Measurements from ENCODE around the gene PTPRN2. TPM values are rescaled to one million over a fixed set of nuclear protein-coding genes. Genes with fewer than 3 reads are reported as not detected.

PTPRN2 gene
- total and polyA plus RNA-seq, 2 of the 8 experiments (the other 6 are each of a cell fraction or from before 2014, with no cell fraction given): 2.6 to 4.5 TPM

- no peak overlapping the region for H3K18ac ChIP-seq (ENCODE audit: extremely low read depth, low read length)
- H3K79me1 ChIP-seq (ENCODE audit: low read depth, low read length): no peaks in the 10 kb centered on the region
- H2BK15ac ChIP-seq (ENCODE audit: low read length): no peak overlapping the region
- no peak overlapping the region for H2BK20ac ChIP-seq (ENCODE audit: low read length)
- H3K23me2 ChIP-seq (ENCODE audit: low read depth, low read length): no peaks in the 10 kb centered on the region
- no peak overlapping the region for H2BK5ac ChIP-seq (ENCODE audit: low read depth, low read length)
- H3K23ac ChIP-seq (ENCODE audit: insufficient read length): no peak overlapping the region
- no peak overlapping the region for H4K5ac ChIP-seq (ENCODE audit: insufficient read length, low read depth, low read length)
- 91% methylated on average over 12 of the region's 12 CpGs; no CpG with 5 or more reads in 1 of the 2 experiments for whole genome bisulfite sequencing, 2 experiments (ENCODE audit: extremely low coverage in 1 of 2, insufficient coverage in 1 of 2, insufficient read length in 1 of 2, insufficient replicate concordance in 2 of 2, low coverage in 1 of 2, low lambda C conversion rate in 2 of 2, missing lambda C conversion rate in 1 of 2)
- no peaks in the 10 kb centered on the region for H3K79me2 ChIP-seq (ENCODE audit: control insufficient read depth in 1 of 2, insufficient read depth in 2 of 2, low read length in 2 of 2)
- no peak overlapping the region for H3K56ac ChIP-seq (replicated peaks; ENCODE audit: insufficient read length, low read depth, low read length)
- no peak overlapping the region for H2AK5ac ChIP-seq (ENCODE audit: low read depth, low read length)
- DNase-seq (ENCODE audit: low read depth in 1 of 2, low spot score in 2 of 2): no peak
- H3K9me3 ChIP-seq (ENCODE audit: insufficient read depth in 2 of 2, low read depth in 1 of 2, low read length in 1 of 2): peaks cover 8 to 11% of the 10 kb centered on the region in 2 experiments; a peak in 1 of 4 replicates
- no peak overlapping the region for H4K8ac ChIP-seq (ENCODE audit: extremely low read depth, insufficient read depth, low read length)
- H3K9ac ChIP-seq (replicated peaks in 1 of 4; ENCODE audit: extremely low read depth in 1 of 4, low read depth in 3 of 4, low read length in 3 of 4): no peak overlapping the region
- FAIRE-seq: no peak
- peaks cover 0 to 2% of the 10 kb centered on the region in 2 experiments for H4K20me1 ChIP-seq (replicated peaks in 1 of 2; ENCODE audit: control insufficient read depth in 1 of 2, insufficient read depth in 2 of 2, low read length in 2 of 2)
- H3K4me1 ChIP-seq (replicated peaks in 1 of 4; ENCODE audit: control insufficient read depth in 3 of 4, insufficient read depth in 4 of 4, low read length in 3 of 4): no peaks in the 10 kb centered on the region; a peak in 1 of 7 replicates
- no peak overlapping the region for H2AFZ ChIP-seq (ENCODE audit: low read length)
- H4K91ac ChIP-seq (replicated peaks; ENCODE audit: insufficient read length, low read length): no peak overlapping the region
- H3K27ac ChIP-seq (ENCODE audit: low read depth, low read length): no peak overlapping the region
- no peaks in the 10 kb centered on the region for H3K36me3 ChIP-seq (ENCODE audit: control insufficient read depth in 2 of 4, insufficient read depth in 4 of 4, low read length in 3 of 4)
- H2BK12ac ChIP-seq (ENCODE audit: low read depth, low read length): no peak overlapping the region
- no peak overlapping the region for H3K4me3 ChIP-seq (ENCODE audit: extremely low read depth in 1 of 4, insufficient read depth in 2 of 4, low read depth in 3 of 4, low read length in 4 of 4)
- no peak overlapping the region for H3K4ac ChIP-seq (replicated peaks; ENCODE audit: insufficient read length, low read depth, low read length)
- no peak overlapping the region for H2BK120ac ChIP-seq (replicated peaks; ENCODE audit: low read depth, low read length)
- ChIA-PET POLR2A (ENCODE audit: partially characterized antibody) (interaction anchor here (0.5 kb wide), 1 partner anchor 54 kb away, joined by 4 read pairs; no protein-coding TSS in a partner anchor), CTCF (ENCODE audit: partially characterized antibody) (interaction anchor here (1.5 kb wide), 1 partner anchor 12 kb away, joined by 4 read pairs; no protein-coding TSS in a partner anchor)
- no peaks in the 10 kb centered on the region for H3K27me3 ChIP-seq (replicated peaks in 1 of 4; ENCODE audit: control insufficient read depth in 3 of 4, extremely low read depth in 1 of 4, insufficient read depth in 3 of 4, low read length in 3 of 4)
- H3K14ac ChIP-seq (ENCODE audit: insufficient read length): no peak overlapping the region
- no peak overlapping the region for H3K4me2 ChIP-seq (ENCODE audit: insufficient read depth in 1 of 2, low read depth in 2 of 2, low read length in 2 of 2)
- TF ChIP-seq BCL11A (IDR thresholded peaks at IDR 0.05; ENCODE audit: low read depth in 2 of 2, low read length in 2 of 2) (no peak), CBX5 (IDR thresholded peaks at IDR 0.05; ENCODE audit: low read depth, low read length) (no peak), KDM1A (IDR thresholded peaks at IDR 0.05; ENCODE audit: borderline replicate concordance, low read length) (no peak), RFX5 (IDR thresholded peaks at IDR 0.05; ENCODE audit: borderline replicate concordance, low read depth, low read length) (no peak), KDM5A (IDR thresholded peaks at IDR 0.05; ENCODE audit: low read length) (no peak), CEBPB (IDR thresholded peaks at IDR 0.05; ENCODE audit: low read depth, low read length) (no peak), SIRT6 (IDR thresholded peaks at IDR 0.05; ENCODE audit: low read length) (no peak), KDM4A (IDR thresholded peaks at IDR 0.05; ENCODE audit: low read depth, low read length, severe bottlenecking) (no peak), FOSL1 (IDR thresholded peaks at IDR 0.05; ENCODE audit: insufficient read depth, low read depth, low read length) (no peak), BACH1 (IDR thresholded peaks at IDR 0.05; ENCODE audit: low read length) (no peak), USF2 (IDR thresholded peaks at IDR 0.05; ENCODE audit: low read length) (no peak), E2F6 (IDR thresholded peaks at IDR 0.05) (no peak), HDAC6 (IDR thresholded peaks at IDR 0.05; ENCODE audit: low read depth, low read length) (no peak)
Observed at GRCh38 chr7:157863176-157863575, 724.4 kb downstream of the PTPRN2 start.

Data from H1 (cell line).